GM12878 (cell line): ENCODE data around the gene RCOR1. TPM values are rescaled to one million over a fixed set of nuclear protein-coding genes. Genes with fewer than 3 reads are reported as not detected.

Experiments used
- ATAC-seq: fragments of 200-7000 bp; cut with Tn5 transposase; 3 replicates; pipeline ENCODE4 v1.9.1; 2020; ENCODE audit warnings: mild to moderate bottlenecking, moderate library complexity
- BruUV-seq: library from RNA; stranded (reverse); fragments of 400-500 nt; replicated peaks from 2 replicates; lab custom pipeline; 2021; lab: Mats Ljungman, UMichigan
- CTCF ChIA-PET: fragments of 300-600 bp; sonication (Branson Sonifier 250); formaldehyde crosslinking; extraction: SDS; loops from one replicate; lab custom pipeline; 2021; ENCODE audit warnings: inconsistent platforms; lab: Yijun Ruan, JAX
- POLR2A ChIA-PET: fragments of 350-600 bp; formaldehyde crosslinking; extraction: SDS; loops from one replicate; lab custom pipeline; 2021; ENCODE audit warnings: inconsistent platforms; lab: Charles Lee
- RAD21 ChIA-PET: fragments of 300-600 bp; sonication (Branson Sonifier 250); formaldehyde crosslinking; loops from one replicate; lab custom pipeline; 2023; ENCODE audit warnings: antibody characterized with exemption; ENCODE audit not compliant: unreplicated experiment; lab: Charles Lee
- SMC1A ChIA-PET: fragments of 300-600 bp; sonication (Branson Sonifier 250); formaldehyde crosslinking; loops from one replicate; lab custom pipeline; 2023; ENCODE audit not compliant: unreplicated experiment, uncharacterized antibody; lab: Charles Lee
- DNase-seq: peaks from one replicate; pipeline ENCODE4 v3.0.0-alpha.2; 2011; ENCODE audit warnings: low read depth, low spot score
- FAIRE-seq: peaks from 3 replicates; lab custom pipeline; 2011; peaks lifted over from hg19 to GRCh38; lab: Jason Lieb, UNC
- H2AFZ ChIP-seq: 2 replicates; pipeline ENCODE4 v1.6.0; 2011; ENCODE audit warnings: low read depth, low read length, control low read depth; ENCODE audit not compliant: control insufficient read depth
- H3K27ac ChIP-seq: 2 replicates; pipeline ENCODE4 v1.5.1; 2011; ENCODE audit warnings: control low read depth; ENCODE audit not compliant: control insufficient read depth, insufficient read depth
- H3K27me3 ChIP-seq, 2 experiments: replicated peaks in 1 of 2; 2 replicates each; pipeline versions ENCODE4 v1.6.0 to v1.6.1; 2011; ENCODE audit warnings: low read length in 1 of 2; ENCODE audit not compliant: control insufficient read depth in 2 of 2, insufficient read depth in 2 of 2
- H3K36me3 ChIP-seq, 2 experiments: 2 replicates each; pipeline ENCODE4 v1.5.1; 2011; ENCODE audit warnings: low read length in 1 of 2; ENCODE audit not compliant: control insufficient read depth in 2 of 2, insufficient read depth in 2 of 2
- H3K4me1 ChIP-seq: 2 replicates; pipeline ENCODE4 v1.6.1; 2011; ENCODE audit warnings: mild to moderate bottlenecking, low read length, moderate library complexity, mixed read lengths; ENCODE audit not compliant: control insufficient read depth, insufficient read depth
- H3K4me2 ChIP-seq: 2 replicates; pipeline ENCODE4 v1.6.0; 2011; ENCODE audit warnings: control low read depth; ENCODE audit not compliant: control insufficient read depth, insufficient read depth
- H3K4me3 ChIP-seq: fragments of 200-600 bp; sonication (generic); 2 replicates; pipeline ENCODE4 v1.5.1; 2016
- H3K79me2 ChIP-seq: 2 replicates; pipeline ENCODE4 v1.6.0; 2011; ENCODE audit warnings: low read length; ENCODE audit not compliant: control insufficient read depth, insufficient read depth
- H3K9ac ChIP-seq: 2 replicates; pipeline ENCODE4 v1.8.0; 2011; ENCODE audit warnings: low read length, control low read depth, mixed read lengths; ENCODE audit not compliant: control insufficient read depth, insufficient read depth
- H3K9me3 ChIP-seq: replicated peaks from 3 replicates; pipeline ENCODE4 v1.5.1; 2011; ENCODE audit warnings: mild to moderate bottlenecking, low read length; ENCODE audit not compliant: control insufficient read depth, insufficient read depth
- H4K20me1 ChIP-seq: 2 replicates; pipeline ENCODE4 v1.6.0; 2011; ENCODE audit not compliant: control insufficient read depth, insufficient read depth
- BHLHE40 ChIP-seq, 2 experiments: fragments of 450-650 bp in 1 of 2; IDR thresholded peaks; 2 replicates each; pipeline ENCODE4 v1.6.1; 2011 to 2017; ENCODE audit warnings: low read depth in 2 of 2, borderline replicate concordance in 1 of 2, improper control_type of control experiment in 1 of 2, low read length in 1 of 2, mild to moderate bottlenecking in 1 of 2
- CHD1 ChIP-seq: IDR thresholded peaks from 2 replicates; pipeline ENCODE4 v1.6.1; 2012; ENCODE audit warnings: low read depth, low read length, improper control_type of control experiment
- CREM ChIP-seq: IDR thresholded peaks from 2 replicates; pipeline ENCODE4 v1.6.1; 2014; ENCODE audit warnings: antibody characterized with exemption, low read depth
- DPF2 ChIP-seq: fragments of 450-650 bp; IDR thresholded peaks from 2 replicates; pipeline ENCODE4 v1.6.1; 2017; ENCODE audit warnings: mild to moderate bottlenecking
- EED ChIP-seq: sonication (generic); IDR thresholded peaks from 2 replicates; pipeline ENCODE4 v1.6.1; 2016; ENCODE audit warnings: antibody characterized with exemption, low read depth
- EP300 ChIP-seq, 2 experiments: fragments of 150-350 bp in 1 of 2; IDR thresholded peaks; 2 replicates each; pipeline ENCODE4 v1.6.1; 2011 to 2012; ENCODE audit warnings: low read depth in 2 of 2, low read length in 2 of 2, borderline replicate concordance in 1 of 2, improper control_type of control experiment in 1 of 2, inconsistent platforms in 1 of 2; ENCODE audit not compliant: control insufficient read depth in 1 of 2
- HCFC1 ChIP-seq: fragments of 150-350 bp; IDR thresholded peaks from 2 replicates; pipeline ENCODE4 v1.6.1; 2014; ENCODE audit warnings: low read length
- HDAC6 ChIP-seq: fragments of 200-600 bp; sonication (generic); IDR thresholded peaks from one replicate; pipeline ENCODE4 v1.8.0; 2017; ENCODE audit warnings: antibody characterized with exemption; ENCODE audit not compliant: unreplicated experiment
- IKZF2 ChIP-seq, 2 experiments: fragments of 450-650 bp; IDR thresholded peaks; 2 replicates each; pipeline ENCODE4 v1.6.1; 2017; ENCODE audit warnings: mild to moderate bottlenecking in 2 of 2, moderate library complexity in 2 of 2
- NFXL1 ChIP-seq: fragments of 450-650 bp; IDR thresholded peaks from 2 replicates; pipeline ENCODE4 v1.6.1; 2017; ENCODE audit warnings: antibody characterized with exemption, mild to moderate bottlenecking, borderline replicate concordance
- NFYA ChIP-seq: IDR thresholded peaks from 2 replicates; pipeline ENCODE4 v1.6.1; 2011; ENCODE audit warnings: low read depth, mild to moderate bottlenecking, low read length, improper control_type of control experiment, borderline replicate concordance
- NR2F1 ChIP-seq: fragments of 450-650 bp; conservative IDR thresholded peaks from 2 replicates; pipeline ENCODE4 v1.6.1; 2017; ENCODE audit warnings: mild to moderate bottlenecking
- NRF1 ChIP-seq: conservative IDR thresholded peaks from 2 replicates; pipeline ENCODE4 v1.6.1; 2011; ENCODE audit warnings: mild to moderate bottlenecking, low read depth, low read length, improper control_type of control experiment
- PAX8 ChIP-seq: fragments of 450-650 bp; IDR thresholded peaks from 2 replicates; pipeline ENCODE4 v1.6.1; 2017; ENCODE audit warnings: mild to moderate bottlenecking, moderate library complexity
- SIN3A ChIP-seq: IDR thresholded peaks from 2 replicates; pipeline ENCODE4 v1.6.1; 2012; ENCODE audit warnings: low read depth, low read length, improper control_type of control experiment
- SMAD1 ChIP-seq: fragments of 450-650 bp; IDR thresholded peaks from 2 replicates; pipeline ENCODE4 v1.6.1; 2018; ENCODE audit warnings: mild to moderate bottlenecking, low read depth; ENCODE audit not compliant: partially characterized antibody
- SMARCA5 ChIP-seq: fragments of 450-650 bp; IDR thresholded peaks from 2 replicates; pipeline ENCODE4 v1.6.1; 2017; ENCODE audit warnings: mild to moderate bottlenecking
- ZNF207 ChIP-seq: fragments of 450-650 bp; IDR thresholded peaks from 2 replicates; pipeline ENCODE4 v1.6.1; 2014; ENCODE audit warnings: antibody characterized with exemption, mild to moderate bottlenecking, borderline replicate concordance
- WGBS: methylation state at CpG from one replicate; pipeline ENCODE4 v1.1.6; 2016; ENCODE audit warnings: low lambda C conversion rate; ENCODE audit not compliant: insufficient replicate concordance, insufficient coverage; ENCODE audit errors: missing lambda C conversion rate; 5-methylcytosine and 5-hydroxymethylcytosine counted together
- in situ Hi-C: fragments of 300-500 bp; cut with MboI; formaldehyde crosslinking; loops from 9 replicates; pipeline ENCODE4 v1.14.3; 2018; ENCODE audit warnings: mixed read lengths
- intact Hi-C: fragments of 100-400 bp; cut with micrococcal nuclease; formaldehyde crosslinking; loops from one replicate; pipeline ENCODE4 v1.14.2; 2022; ENCODE audit not compliant: unreplicated experiment
- polyA plus RNA-seq, 11 experiments: library from polyadenylated mRNA; depleted of rRNA in 4 of 11; unstranded in 6 of 11; stranded (reverse) in 5 of 11; fragments of >200 nt; fragmentation: Nextera tagmentation in 4 of 11; fragmentation: Illumina TruSeq in 1 of 11; extraction: Ambion mirVana in 4 of 11; extraction: Trizol in 1 of 11; gene quantifications; 1 replicate in 1 of 11; 2 replicates in 10 of 11; pipeline versions ENCODE4 v1.2.1 to v1.2.3, GENCODE V29; 2011 to 2016; ENCODE audit warnings: inconsistent platforms in 2 of 11, missing spikeins in 2 of 11, low read depth in 1 of 11
- total RNA-seq, 4 experiments: library from RNA; depleted of rRNA in 3 of 4; stranded (reverse); fragments of >200 nt in 3 of 4; fragmentation: Illumina TruSeq in 1 of 4; extraction: Trizol in 1 of 4; gene quantifications; 2 replicates each; pipeline versions ENCODE4 v1.2.1 to v1.2.3, GENCODE V29; 2013 to 2021
- TF ChIP-seq, protein P1 (sequence below): fragments of 450-650 bp; IDR thresholded peaks from 2 replicates; pipeline ENCODE4 v1.6.1; 2017; ENCODE audit warnings: low read depth, mild to moderate bottlenecking, moderate library complexity
- TF ChIP-seq, protein P2 (sequence below), 3 experiments: IDR thresholded peaks in 2 of 3; conservative IDR thresholded peaks in 1 of 3; 2 replicates each; pipeline ENCODE4 v1.5.1; 2011; ENCODE audit warnings: low read depth in 3 of 3, low read length in 3 of 3, mild to moderate bottlenecking in 3 of 3, control low read depth in 2 of 3, moderate library complexity in 2 of 3, inconsistent platforms in 1 of 3, mixed read lengths in 1 of 3; ENCODE audit not compliant: control insufficient read depth in 2 of 3, insufficient read depth in 1 of 3; ENCODE audit errors: extremely low read depth in 1 of 3

Gene RCOR1
- total and polyA plus RNA-seq, 10 of the 15 experiments (the other 5 are each of a cell fraction or from before 2014, with no cell fraction given): 1.6 to 12.2 (median 4.4) TPM

DNA sequence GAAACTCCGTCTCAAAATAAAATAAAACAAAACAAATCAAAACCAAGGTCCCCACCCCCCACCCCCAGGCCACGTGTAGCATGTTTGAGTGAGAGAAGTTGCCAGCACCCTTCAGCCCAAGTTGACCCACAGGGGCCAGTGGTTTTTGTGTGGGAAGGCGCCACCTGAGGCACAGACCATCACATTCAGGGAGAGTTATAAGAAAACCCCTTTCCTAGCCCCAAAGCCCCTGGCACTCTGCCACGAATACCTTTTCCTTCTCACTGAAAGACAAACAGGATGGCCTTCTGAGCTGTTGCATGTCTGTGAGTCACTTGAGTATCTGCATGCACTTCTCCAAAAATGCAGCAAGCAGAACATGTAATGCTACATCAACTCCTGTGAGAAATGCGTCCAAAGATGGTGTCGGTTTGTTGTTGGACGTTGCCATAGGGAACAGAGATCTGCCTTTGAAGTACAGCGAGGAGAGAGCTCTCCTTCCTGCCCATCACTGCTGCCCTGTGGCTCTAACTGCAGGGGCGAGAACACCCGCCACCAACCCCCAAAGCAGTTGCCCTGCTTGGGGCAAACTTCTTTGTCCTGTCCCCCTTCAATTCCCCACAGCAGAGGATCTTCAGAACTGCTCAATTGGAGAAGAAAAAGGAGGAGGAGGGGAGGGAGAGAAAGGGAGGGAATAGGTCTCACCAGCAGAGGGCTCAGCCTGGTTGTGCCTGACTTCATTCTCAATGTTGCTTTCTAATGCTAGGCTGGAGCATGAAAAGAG lies 182.1 kb downstream of the RCOR1 start:
- Histone ChIP-seq H3K9ac (peak overlapping the region; percentile 48), H3K4me3 (peak overlapping the region; percentile 35; the same call in 1 of the 2 replicates), H3K79me2 (peaks cover 30% of the 10 kb centered on the region), H3K4me2 (peak overlapping the region; percentile 81), H3K27me3 (no peaks in the 10 kb centered on the region), H3K36me3 (no peaks in the 10 kb centered on the region), H2AFZ (peak overlapping the region; percentile 90), H3K4me1 (peaks cover 40% of the 10 kb centered on the region), H3K27ac (peak overlapping the region; percentile 89), H3K9me3 (no peaks in the 10 kb centered on the region; the same call in 2 of the 3 replicates), H4K20me1 (no peaks in the 10 kb centered on the region)
- in situ Hi-C loops: no loop called here
- POLR2A ChIA-PET: interaction anchor here (0.5 to 3.6 kb wide), 11 partner anchors 10 to 233 kb away, joined by 4 to 12 read pairs (median 5); no protein-coding TSS in a partner anchor
- SMC1A ChIA-PET: interaction anchor here (0.6 to 7.1 kb wide), 17 partner anchors 9 to 180 kb away, joined by 3 to 119 read pairs (median 4); no protein-coding TSS in a partner anchor
- ATAC-seq (peak; percentile 76), DNase-seq (peak; percentile 96), FAIRE-seq (peak; percentile 96)
- WGBS: 1% methylated on average over 10 of the region's 10 CpGs
- BruUV-seq: no TSS peak
- CTCF ChIA-PET: interaction anchor here (0.8 to 5.4 kb wide), 23 partner anchors 9 to 250 kb away, joined by 3 to 107 read pairs (median 5); no protein-coding TSS in a partner anchor
- RAD21 ChIA-PET: interaction anchor here (0.8 to 5.0 kb wide), 18 partner anchors 8 to 250 kb away, joined by 3 to 104 read pairs (median 5); no protein-coding TSS in a partner anchor
- intact Hi-C loops: loop anchor here (1.0 to 10.0 kb wide), 5 partner anchors 10 to 250 kb away; no protein-coding TSS in a partner anchor
- TF ChIP-seq SMAD1: peak; percentile 88
- TF ChIP-seq SIN3A: no peak
- no peak for TF ChIP-seq NRF1
- TF ChIP-seq IKZF2 (IDR thresholded peaks at IDR 0.05): peak; percentile 59 to 93; a peak in 3 of 4 replicates
- TF ChIP-seq ZNF207: peak; percentile 78; the same call in 1 of the 2 replicates
- TF ChIP-seq SMARCA5: peak; percentile 41; the same call in 1 of the 2 replicates
- no peak for TF ChIP-seq CREM
- TF ChIP-seq HCFC1: no peak
- no peak for TF ChIP-seq HDAC6
- peak; percentile 61; the same call in 1 of the 2 replicates for TF ChIP-seq EED
- TF ChIP-seq, protein P1, sequence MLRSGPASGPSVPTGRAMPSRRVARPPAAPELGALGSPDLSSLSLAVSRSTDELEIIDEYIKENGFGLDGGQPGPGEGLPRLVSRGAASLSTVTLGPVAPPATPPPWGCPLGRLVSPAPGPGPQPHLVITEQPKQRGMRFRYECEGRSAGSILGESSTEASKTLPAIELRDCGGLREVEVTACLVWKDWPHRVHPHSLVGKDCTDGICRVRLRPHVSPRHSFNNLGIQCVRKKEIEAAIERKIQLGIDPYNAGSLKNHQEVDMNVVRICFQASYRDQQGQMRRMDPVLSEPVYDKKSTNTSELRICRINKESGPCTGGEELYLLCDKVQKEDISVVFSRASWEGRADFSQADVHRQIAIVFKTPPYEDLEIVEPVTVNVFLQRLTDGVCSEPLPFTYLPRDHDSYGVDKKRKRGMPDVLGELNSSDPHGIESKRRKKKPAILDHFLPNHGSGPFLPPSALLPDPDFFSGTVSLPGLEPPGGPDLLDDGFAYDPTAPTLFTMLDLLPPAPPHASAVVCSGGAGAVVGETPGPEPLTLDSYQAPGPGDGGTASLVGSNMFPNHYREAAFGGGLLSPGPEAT: peak; percentile 91
- TF ChIP-seq NFYA: no peak
- TF ChIP-seq BHLHE40 (IDR thresholded peaks at IDR 0.05; ENCODE audit: borderline replicate concordance in 1 of 2, low read depth in 2 of 2, low read length in 1 of 2): peak; percentile 29 to 47; a peak in 3 of 4 replicates
- TF ChIP-seq EP300 (IDR thresholded peaks at IDR 0.05; ENCODE audit: borderline replicate concordance in 1 of 2, control insufficient read depth in 1 of 2, low read depth in 2 of 2, low read length in 2 of 2): peak; percentile 32 to 75; a peak in 2 of 4 replicates
- peak; percentile 34; the same call in 1 of the 2 replicates for TF ChIP-seq DPF2
- no peak for TF ChIP-seq PAX8
- peak; percentile 59; the same call in 1 of the 2 replicates for TF ChIP-seq NR2F1
- TF ChIP-seq NFXL1: no peak
- TF ChIP-seq, protein P2, sequence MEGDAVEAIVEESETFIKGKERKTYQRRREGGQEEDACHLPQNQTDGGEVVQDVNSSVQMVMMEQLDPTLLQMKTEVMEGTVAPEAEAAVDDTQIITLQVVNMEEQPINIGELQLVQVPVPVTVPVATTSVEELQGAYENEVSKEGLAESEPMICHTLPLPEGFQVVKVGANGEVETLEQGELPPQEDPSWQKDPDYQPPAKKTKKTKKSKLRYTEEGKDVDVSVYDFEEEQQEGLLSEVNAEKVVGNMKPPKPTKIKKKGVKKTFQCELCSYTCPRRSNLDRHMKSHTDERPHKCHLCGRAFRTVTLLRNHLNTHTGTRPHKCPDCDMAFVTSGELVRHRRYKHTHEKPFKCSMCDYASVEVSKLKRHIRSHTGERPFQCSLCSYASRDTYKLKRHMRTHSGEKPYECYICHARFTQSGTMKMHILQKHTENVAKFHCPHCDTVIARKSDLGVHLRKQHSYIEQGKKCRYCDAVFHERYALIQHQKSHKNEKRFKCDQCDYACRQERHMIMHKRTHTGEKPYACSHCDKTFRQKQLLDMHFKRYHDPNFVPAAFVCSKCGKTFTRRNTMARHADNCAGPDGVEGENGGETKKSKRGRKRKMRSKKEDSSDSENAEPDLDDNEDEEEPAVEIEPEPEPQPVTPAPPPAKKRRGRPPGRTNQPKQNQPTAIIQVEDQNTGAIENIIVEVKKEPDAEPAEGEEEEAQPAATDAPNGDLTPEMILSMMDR (IDR thresholded peaks at IDR 0.05 in 2 of 3, conservative IDR thresholded peaks at IDR 0.05 in 1 of 3; ENCODE audit: control insufficient read depth in 2 of 3, extremely low read depth in 1 of 3, insufficient read depth in 1 of 3, low read depth in 3 of 3, low read length in 3 of 3): peak; percentile 77 to 86 (median 85)
- no peak for TF ChIP-seq CHD1
